Measurements from ENCODE around the gene TUSC2.
"Not testable (repeated sequence)": the region's sequence is repeated elsewhere in the genome, so short reads cannot be mapped to it uniquely, and the experiment has no call there.

Gene TUSC2

GRCh38 chr3:50314816-50315215, 13.2 kb downstream of the TUSC2 start:
- Histone ChIP-seq H4K20me1 (ENCODE audit: low read depth, low read length) (no peaks in the 10 kb centered on the region), H3K9ac (ENCODE audit: low read length) (no peak overlapping the region), H3K4me2 (ENCODE audit: low read depth, low read length, poor library complexity, severe bottlenecking) (no peak overlapping the region), H3K27ac (ENCODE audit: low read depth, low read length) (no peak overlapping the region), H2AFZ (ENCODE audit: low read depth, low read length, severe bottlenecking) (no peak overlapping the region), H3K4me3 (ENCODE audit: insufficient read depth, low read length, poor library complexity, severe bottlenecking) (no peak overlapping the region), H3K9me3 (ENCODE audit: insufficient read depth, low read length) (0 out of 2 replicates have a peak, but pooled peaks cover 1% of the 10 kb centered on the region), H3K36me3 (ENCODE audit: low read length) (no peaks in the 10 kb centered on the region), H3K79me2 (ENCODE audit: insufficient read depth, low read length) (no peaks in the 10 kb centered on the region), H3K9me2 (replicated peaks; ENCODE audit: insufficient read depth, low read length) (no peaks in the 10 kb centered on the region), H3K27me3 (ENCODE audit: low read length) (no peaks in the 10 kb centered on the region), H3F3A (ENCODE audit: insufficient read depth) (peaks cover 4% of the 10 kb centered on the region; the same call in 1 of the 2 replicates)
- TF ChIP-seq EZH2phosphoT487 (conservative IDR thresholded peaks at IDR 0.05; ENCODE audit: low read length) = no peak
- TF ChIP-seq CTCF (IDR thresholded peaks at IDR 0.05; ENCODE audit: insufficient read depth, low read length, poor library complexity, severe bottlenecking) = no peak

GRCh38 chr3:50314342-50314741, 13.7 kb downstream of the TUSC2 start:
- no peaks in the 10 kb centered on the region for H3K36me3 ChIP-seq (ENCODE audit: low read length)
- no peak overlapping the region for H3K27ac ChIP-seq (ENCODE audit: low read depth, low read length)
- no peak overlapping the region for H3K9ac ChIP-seq (ENCODE audit: low read length)
- no peak overlapping the region for H3K4me3 ChIP-seq (ENCODE audit: insufficient read depth, low read length, poor library complexity, severe bottlenecking)
- no peaks in the 10 kb centered on the region for H3K27me3 ChIP-seq (ENCODE audit: low read length)
- H3K9me3 ChIP-seq (ENCODE audit: insufficient read depth, low read length) = peaks cover 6% of the 10 kb centered on the region; the same call in 1 of the 2 replicates
- peaks cover 6% of the 10 kb centered on the region; the same call in 1 of the 2 replicates for H3F3A ChIP-seq (ENCODE audit: insufficient read depth)
- no peaks in the 10 kb centered on the region for H3K79me2 ChIP-seq (ENCODE audit: insufficient read depth, low read length)
- TF ChIP-seq CTCF (IDR thresholded peaks at IDR 0.05; ENCODE audit: insufficient read depth, low read length, poor library complexity, severe bottlenecking) = no peak
- TF ChIP-seq EZH2phosphoT487 (conservative IDR thresholded peaks at IDR 0.05; ENCODE audit: low read length) = no peak
- H2AFZ ChIP-seq (ENCODE audit: low read depth, low read length, severe bottlenecking) = no peak overlapping the region
- H3K9me2 ChIP-seq (replicated peaks; ENCODE audit: insufficient read depth, low read length) = no peaks in the 10 kb centered on the region
- no peaks in the 10 kb centered on the region for H4K20me1 ChIP-seq (ENCODE audit: low read depth, low read length)
- H3K4me2 ChIP-seq (ENCODE audit: low read depth, low read length, poor library complexity, severe bottlenecking) = no peak overlapping the region

- not testable (repeated sequence) for H3K4me2 ChIP-seq (ENCODE audit: low read depth, low read length, poor library complexity, severe bottlenecking); H3K79me2 ChIP-seq (ENCODE audit: insufficient read depth, low read length); H3K27ac ChIP-seq (ENCODE audit: low read depth, low read length); H4K20me1 ChIP-seq (ENCODE audit: low read depth, low read length); H2AFZ ChIP-seq (ENCODE audit: low read depth, low read length, severe bottlenecking); H3K4me3 ChIP-seq (ENCODE audit: insufficient read depth, low read length, poor library complexity, severe bottlenecking); H3K9me3 ChIP-seq (ENCODE audit: insufficient read depth, low read length); H3K9me2 ChIP-seq (replicated peaks; ENCODE audit: insufficient read depth, low read length); H3K9ac ChIP-seq (ENCODE audit: low read length); H3K27me3 ChIP-seq (ENCODE audit: low read length); H3F3A ChIP-seq (ENCODE audit: insufficient read depth); H3K36me3 ChIP-seq (ENCODE audit: low read length)
Measured at GRCh38 chr3:50312041-50312440, 16.0 kb downstream of the TUSC2 start.

- H3K27ac ChIP-seq (ENCODE audit: low read depth, low read length) = no peak overlapping the region
- no peak overlapping the region for H3K4me3 ChIP-seq (ENCODE audit: insufficient read depth, low read length, poor library complexity, severe bottlenecking)
- H3K9me2 ChIP-seq (replicated peaks; ENCODE audit: insufficient read depth, low read length) = no peaks in the 10 kb centered on the region
- no peaks in the 10 kb centered on the region for H3K79me2 ChIP-seq (ENCODE audit: insufficient read depth, low read length)
- no peaks in the 10 kb centered on the region for H4K20me1 ChIP-seq (ENCODE audit: low read depth, low read length)
- no peaks in the 10 kb centered on the region for H3K36me3 ChIP-seq (ENCODE audit: low read length)
- H3K9me3 ChIP-seq (ENCODE audit: insufficient read depth, low read length) = peaks cover 2% of the 10 kb centered on the region; the same call in 1 of the 2 replicates
- no peak for TF ChIP-seq CTCF (IDR thresholded peaks at IDR 0.05; ENCODE audit: insufficient read depth, low read length, poor library complexity, severe bottlenecking)
- TF ChIP-seq EZH2phosphoT487 (conservative IDR thresholded peaks at IDR 0.05; ENCODE audit: low read length) = no peak
- no peaks in the 10 kb centered on the region for H3F3A ChIP-seq (ENCODE audit: insufficient read depth)
- H3K27me3 ChIP-seq (ENCODE audit: low read length) = no peaks in the 10 kb centered on the region
- no peak overlapping the region for H2AFZ ChIP-seq (ENCODE audit: low read depth, low read length, severe bottlenecking)
- no peak overlapping the region for H3K9ac ChIP-seq (ENCODE audit: low read length)
- no peak overlapping the region for H3K4me2 ChIP-seq (ENCODE audit: low read depth, low read length, poor library complexity, severe bottlenecking)
Measured at GRCh38 chr3:50304601-50305000, 23.4 kb downstream of the TUSC2 start.

Data from SU-DHL-6 (cell line).